Smooth muscle cell of the pulmonary artery (primary cell): ENCODE measurements around the gene SNX2. TPM values are rescaled to one million over a fixed set of nuclear protein-coding genes. Genes with fewer than 3 reads are reported as not detected.

Experiments used
- total RNA-seq: library from RNA; depleted of rRNA; stranded (reverse); fragments of >200 nt; gene quantifications from 2 replicates; pipeline ENCODE4 v1.2.3, GENCODE V29; 2014

Gene SNX2, protein sequence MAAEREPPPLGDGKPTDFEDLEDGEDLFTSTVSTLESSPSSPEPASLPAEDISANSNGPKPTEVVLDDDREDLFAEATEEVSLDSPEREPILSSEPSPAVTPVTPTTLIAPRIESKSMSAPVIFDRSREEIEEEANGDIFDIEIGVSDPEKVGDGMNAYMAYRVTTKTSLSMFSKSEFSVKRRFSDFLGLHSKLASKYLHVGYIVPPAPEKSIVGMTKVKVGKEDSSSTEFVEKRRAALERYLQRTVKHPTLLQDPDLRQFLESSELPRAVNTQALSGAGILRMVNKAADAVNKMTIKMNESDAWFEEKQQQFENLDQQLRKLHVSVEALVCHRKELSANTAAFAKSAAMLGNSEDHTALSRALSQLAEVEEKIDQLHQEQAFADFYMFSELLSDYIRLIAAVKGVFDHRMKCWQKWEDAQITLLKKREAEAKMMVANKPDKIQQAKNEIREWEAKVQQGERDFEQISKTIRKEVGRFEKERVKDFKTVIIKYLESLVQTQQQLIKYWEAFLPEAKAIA
- total RNA-seq: 67.8 and 73.0 TPM in 2 replicates

DNA sequence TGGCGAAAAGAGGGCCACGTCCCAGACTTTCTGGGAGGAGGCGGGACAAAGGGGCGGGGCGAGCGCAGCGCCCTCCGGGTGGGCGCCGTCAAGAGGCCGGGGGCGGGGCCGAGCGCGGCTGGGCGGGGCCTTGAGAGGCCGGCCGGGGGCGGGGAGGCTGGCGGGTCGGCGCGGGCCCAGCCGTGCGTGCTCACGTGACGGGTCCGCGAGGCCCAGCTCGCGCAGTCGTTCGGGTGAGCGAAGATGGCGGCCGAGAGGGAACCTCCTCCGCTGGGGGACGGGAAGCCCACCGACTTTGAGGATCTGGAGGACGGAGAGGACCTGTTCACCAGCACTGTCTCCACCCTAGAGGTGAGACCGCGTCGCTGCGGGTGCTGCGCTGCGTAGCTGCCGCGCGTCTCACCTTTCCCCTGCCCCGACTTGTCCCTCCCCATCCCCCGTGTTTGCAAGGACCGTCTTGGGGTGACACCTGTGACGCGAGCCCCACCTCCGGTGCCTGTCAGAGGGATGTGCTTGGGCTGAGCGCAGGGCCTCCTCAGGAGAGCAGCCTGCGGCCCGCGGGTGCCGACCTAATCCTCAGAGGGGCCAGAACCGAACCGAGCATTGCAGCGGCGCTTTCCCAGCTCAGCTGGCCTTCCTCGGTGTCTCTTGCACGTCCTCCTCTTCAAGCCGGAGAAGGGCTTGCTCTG is at the start of gene SNX2:
Gene SNX2 (plus strand): TSS at position 220 of the 689 bp plus-strand sequence. CDS start 24 bp downstream, at position 244.

DNA sequence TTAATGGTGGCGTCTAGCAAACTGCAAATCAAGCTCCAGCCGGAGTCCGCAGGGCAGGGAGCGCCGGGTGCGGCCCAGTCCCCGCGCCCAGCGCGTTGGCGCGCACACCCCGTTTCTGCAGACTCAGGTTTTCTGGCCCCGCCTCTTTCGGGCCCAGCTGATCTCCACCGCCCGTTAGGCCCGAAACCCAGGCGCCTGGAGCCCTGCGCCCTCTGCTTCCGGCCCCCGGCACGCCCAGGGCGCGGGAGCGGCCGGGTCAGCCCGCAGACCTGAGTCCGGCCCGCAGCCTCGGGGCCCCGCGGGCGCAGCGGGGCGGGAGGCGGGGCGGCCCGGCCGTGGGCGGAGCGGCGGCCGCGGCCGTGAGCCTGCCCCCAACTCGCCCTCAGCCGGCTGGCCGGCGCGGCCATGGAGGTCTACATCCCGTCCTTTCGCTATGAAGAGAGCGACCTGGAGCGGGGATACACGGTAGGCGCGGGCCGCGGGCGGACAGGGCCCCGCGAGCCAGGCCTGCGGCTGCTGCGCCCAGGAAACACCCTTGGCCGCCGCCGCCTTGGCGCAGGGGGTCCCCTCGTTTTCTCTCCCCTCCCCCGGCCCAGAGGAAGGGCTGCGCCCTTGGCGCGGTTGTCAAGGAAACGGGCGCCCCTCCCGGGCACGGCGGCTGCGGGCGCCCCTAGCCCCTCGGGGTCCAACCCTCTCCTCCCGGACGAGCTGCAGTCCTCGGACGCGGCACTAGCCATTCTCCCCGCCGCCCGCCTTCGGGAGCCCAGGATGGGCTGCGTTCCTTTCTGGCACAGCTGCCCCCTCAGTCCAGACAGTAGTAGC is 70.6 kb downstream of the SNX2 start, which contains the start of gene SNX24:
Gene SNX24 (plus strand): TSS at position 385 of the 822 bp plus-strand sequence. CDS start 21 bp downstream, at position 406.

Other genes starting within 250 kb of the SNX2 start
- gene SNX24, start 70.5 kb downstream of the SNX2 start, total RNA-seq: 14.5 and 16.2 TPM in 2 replicates